Urinary bladder (tissue), 4 donors: ENCODE results near the gene ARHGAP45. TPM values are rescaled to one million over a fixed set of nuclear protein-coding genes. Genes with fewer than 3 reads are reported as not detected.

ENCODE experiments used
- DNase-seq: peaks from one replicate; pipeline ENCODE4 v3.0.0-alpha.2; 2015; ENCODE audit errors: extremely low spot score
- H3K27ac ChIP-seq: one replicate; pipeline ENCODE4 v1.5.1; 2013; ENCODE audit warnings: low read depth, mild to moderate bottlenecking, moderate library complexity
- H3K36me3 ChIP-seq: one replicate; pipeline ENCODE4 v1.6.1; 2013; ENCODE audit warnings: mild to moderate bottlenecking, moderate library complexity; ENCODE audit not compliant: insufficient read depth
- H3K4me1 ChIP-seq: one replicate; pipeline ENCODE4 v1.6.1; 2013; ENCODE audit warnings: mild to moderate bottlenecking, moderate library complexity; ENCODE audit not compliant: insufficient read depth
- H3K4me3 ChIP-seq: one replicate; pipeline ENCODE4 v1.5.1; 2013; ENCODE audit warnings: low read depth, low read length
- WGBS: extraction: QIAGEN DNeasy Blood & Tissue Kit; methylation state at CpG from one replicate; pipeline ENCODE4 v1.1.7; 2013; 5-methylcytosine and 5-hydroxymethylcytosine counted together
- polyA plus RNA-seq: library from polyadenylated mRNA; stranded (reverse); fragments of 200-250 nt; gene quantifications from one replicate; pipeline ENCODE4 v1.2.3, GENCODE V29; 2013
- total RNA-seq: library from RNA; depleted of rRNA; stranded (reverse); fragments of >200 nt; gene quantifications from one replicate; pipeline ENCODE4 v1.2.3, GENCODE V29; 2014
- donor health status: healthy with polysubstance abuse.
- donor health status: healthy.

Gene ARHGAP45
- total and polyA plus RNA-seq, 2 donors = 5.7 to 12.0 TPM

DNA sequence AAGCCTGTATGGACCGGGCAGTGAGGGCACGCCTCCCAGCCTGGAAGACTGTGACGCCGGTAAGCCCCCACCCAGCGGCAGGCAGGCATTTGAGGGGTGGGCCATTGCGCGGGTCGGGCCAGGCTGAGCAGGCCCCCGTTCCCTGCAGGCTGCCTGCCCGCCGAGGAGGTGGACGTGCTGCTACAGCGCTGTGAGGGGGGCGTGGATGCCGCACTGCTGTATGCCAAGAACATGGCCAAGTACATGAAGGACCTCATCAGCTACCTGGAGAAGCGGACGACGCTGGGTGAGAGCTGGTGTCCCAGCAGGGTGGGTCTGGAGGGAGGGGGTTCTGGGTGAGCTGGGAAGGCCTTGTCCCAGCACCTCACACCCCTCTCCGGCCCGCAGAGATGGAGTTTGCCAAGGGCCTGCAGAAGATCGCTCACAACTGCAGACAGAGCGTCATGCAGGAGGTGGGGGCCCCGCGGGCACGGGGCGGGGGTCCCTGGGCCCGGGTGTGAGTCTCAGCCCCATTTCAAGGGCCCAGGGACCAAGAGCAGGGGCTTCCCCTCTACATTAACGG, 7.1 kb downstream of the ARHGAP45 start:
- no peak for DNase-seq
- H3K27ac ChIP-seq = no peak overlapping the region
- 81% methylated on average over 28 of the region's 28 CpGs for WGBS
- peaks cover 1% of the 10 kb centered on the region for H3K4me1 ChIP-seq
- no peak overlapping the region for H3K4me3 ChIP-seq
- no peaks in the 10 kb centered on the region for H3K36me3 ChIP-seq

GRCh38 chr19:1074544-1075283, 7.7 kb downstream of the ARHGAP45 start:
- no peaks in the 10 kb centered on the region for H3K36me3 ChIP-seq
- peaks cover 1% of the 10 kb centered on the region for H3K4me1 ChIP-seq
- no peak overlapping the region for H3K27ac ChIP-seq
- 70% methylated on average over 54 of the region's 54 CpGs for WGBS
- no peak for DNase-seq
- H3K4me3 ChIP-seq = no peak overlapping the region

GRCh38 chr19:1076046-1076386, 9.0 kb downstream of the ARHGAP45 start:
- Histone ChIP-seq H3K36me3 (no peaks in the 10 kb centered on the region), H3K4me3 (no peak overlapping the region), H3K4me1 (peaks cover 1% of the 10 kb centered on the region), H3K27ac (no peak overlapping the region)
- no peak for DNase-seq
- 77% methylated on average over 4 of the region's 4 CpGs for WGBS

DNA sequence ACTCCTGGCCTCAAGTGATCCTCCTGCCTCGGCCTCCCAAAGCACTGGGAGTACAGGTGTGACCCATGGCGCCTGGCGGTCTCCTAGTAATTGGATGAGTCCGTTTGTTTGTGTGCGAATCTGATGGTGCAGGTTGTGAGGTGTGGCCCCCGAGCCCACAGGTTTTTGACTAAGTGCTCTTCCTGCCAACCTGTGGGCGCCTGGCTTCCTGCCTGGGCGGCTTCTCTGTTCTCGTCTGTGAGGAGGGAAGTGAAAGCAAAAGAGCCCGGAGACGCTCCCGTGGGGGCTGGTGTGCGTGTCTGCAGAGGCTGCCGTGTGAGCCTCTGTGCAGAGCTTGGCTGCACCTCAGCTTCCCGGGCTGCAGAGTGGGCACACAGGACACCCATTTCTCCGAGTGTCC, 10.0 kb downstream of the ARHGAP45 start:
- no peak for DNase-seq
- H3K4me1 ChIP-seq = no peaks in the 10 kb centered on the region
- H3K36me3 ChIP-seq = no peaks in the 10 kb centered on the region
- H3K27ac ChIP-seq = no peak overlapping the region
- no peak overlapping the region for H3K4me3 ChIP-seq
- 55% methylated on average over 16 of the region's 16 CpGs for WGBS

GRCh38 chr19:1079566-1080111, 12.7 kb downstream of the ARHGAP45 start:
- no peak overlapping the region for H3K27ac ChIP-seq
- H3K36me3 ChIP-seq = no peaks in the 10 kb centered on the region
- no peak for DNase-seq
- WGBS = 92% methylated on average over 45 of the region's 45 CpGs
- H3K4me1 ChIP-seq = peaks cover 2% of the 10 kb centered on the region
- H3K4me3 ChIP-seq = no peak overlapping the region

- H3K36me3 ChIP-seq = no peaks in the 10 kb centered on the region
- H3K4me3 ChIP-seq = no peak overlapping the region
- DNase-seq = no peak
- WGBS = 92% methylated on average over 50 of the region's 50 CpGs
- peaks cover 2% of the 10 kb centered on the region for H3K4me1 ChIP-seq
- no peak overlapping the region for H3K27ac ChIP-seq
These were observed 13.6 kb downstream of the ARHGAP45 start for GRCh38 chr19:1080360-1081161.

DNA sequence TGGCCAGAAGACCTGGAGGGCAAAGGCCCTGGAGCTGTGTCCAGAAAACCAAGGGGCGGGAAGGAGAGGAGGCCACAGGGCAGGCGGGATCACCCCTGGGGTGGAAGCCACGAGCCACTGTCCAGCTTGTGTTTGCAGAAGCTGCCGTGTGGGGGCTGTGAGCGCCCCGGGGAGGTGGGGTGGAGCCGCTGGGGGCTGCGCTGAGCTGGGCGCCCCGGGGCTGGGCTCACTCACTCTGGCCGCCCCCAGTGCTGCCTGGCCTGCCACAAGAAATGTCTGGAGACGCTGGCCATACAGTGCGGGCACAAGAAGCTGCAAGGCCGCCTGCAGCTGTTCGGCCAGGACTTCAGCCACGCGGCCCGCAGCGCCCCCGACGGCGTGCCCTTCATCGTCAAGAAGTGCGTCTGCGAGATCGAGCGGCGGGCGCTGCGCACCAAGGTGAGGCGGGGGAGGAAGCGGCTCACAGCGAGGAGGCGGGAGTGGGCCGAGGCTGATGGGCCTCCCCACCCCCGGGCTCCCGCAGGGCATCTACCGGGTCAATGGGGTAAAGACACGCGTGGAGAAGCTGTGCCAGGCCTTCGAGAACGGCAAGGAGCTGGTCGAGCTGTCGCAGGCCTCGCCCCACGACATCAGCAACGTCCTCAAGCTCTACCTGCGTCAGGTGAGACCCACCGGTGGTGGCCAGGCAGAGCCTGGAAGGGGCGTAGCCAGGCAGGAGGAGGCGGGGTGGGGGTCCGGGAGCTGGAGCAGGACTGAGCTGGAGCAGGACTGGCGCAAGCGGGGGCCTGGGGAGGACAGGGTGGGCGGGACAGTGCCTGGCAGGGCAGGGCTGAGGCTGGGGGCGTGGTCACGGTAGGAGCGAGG, 14.6 kb downstream of the ARHGAP45 start:
- Histone ChIP-seq H3K36me3 (no peaks in the 10 kb centered on the region), H3K4me1 (peaks cover 2% of the 10 kb centered on the region), H3K4me3 (no peak overlapping the region), H3K27ac (no peak overlapping the region)
- DNase-seq = no peak
- 70% methylated on average over 58 of the region's 58 CpGs for WGBS

DNA sequence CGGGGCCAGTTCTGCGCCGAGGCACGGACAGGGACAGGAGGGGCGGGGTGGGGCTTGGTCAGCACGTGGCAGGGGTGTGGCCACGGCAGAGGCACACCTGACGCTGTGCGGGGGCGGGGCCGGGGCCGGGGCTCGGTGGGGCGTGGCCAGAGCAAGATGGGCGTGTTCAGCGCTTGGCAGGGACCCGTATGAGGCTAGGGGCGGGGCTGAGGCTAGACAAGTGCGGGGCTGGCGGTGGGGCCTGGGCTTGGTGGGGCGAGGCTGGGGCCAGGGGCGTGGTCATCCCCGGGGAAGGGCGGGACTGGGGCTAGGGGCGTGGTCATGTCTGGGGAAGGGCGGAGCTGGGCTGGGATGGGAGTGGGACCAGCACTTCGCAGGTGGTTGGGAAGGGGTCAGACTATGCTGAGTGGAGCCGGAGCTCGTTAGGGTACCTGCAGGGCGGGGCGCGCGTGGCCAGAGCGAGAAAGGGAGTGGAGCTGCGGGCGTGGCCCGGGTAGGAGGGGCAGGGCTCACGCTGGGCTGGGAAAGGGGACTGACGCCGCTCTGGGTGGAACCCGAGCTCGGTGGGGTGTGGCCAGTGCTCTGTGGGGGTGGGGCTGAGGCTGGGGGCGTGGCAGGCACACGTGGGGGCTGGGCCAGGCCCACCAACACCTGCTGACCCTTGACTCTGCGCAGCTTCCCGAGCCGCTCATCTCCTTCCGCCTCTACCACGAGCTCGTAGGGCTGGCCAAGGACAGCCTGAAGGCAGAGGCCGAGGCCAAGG, 15.4 kb downstream of the ARHGAP45 start:
- Histone ChIP-seq H3K4me3 (peak overlapping the region; percentile 5), H3K27ac (no peak overlapping the region), H3K36me3 (no peaks in the 10 kb centered on the region), H3K4me1 (peaks cover 2% of the 10 kb centered on the region)
- DNase-seq = no peak
- WGBS = 31% methylated on average over 51 of the region's 51 CpGs

DNA sequence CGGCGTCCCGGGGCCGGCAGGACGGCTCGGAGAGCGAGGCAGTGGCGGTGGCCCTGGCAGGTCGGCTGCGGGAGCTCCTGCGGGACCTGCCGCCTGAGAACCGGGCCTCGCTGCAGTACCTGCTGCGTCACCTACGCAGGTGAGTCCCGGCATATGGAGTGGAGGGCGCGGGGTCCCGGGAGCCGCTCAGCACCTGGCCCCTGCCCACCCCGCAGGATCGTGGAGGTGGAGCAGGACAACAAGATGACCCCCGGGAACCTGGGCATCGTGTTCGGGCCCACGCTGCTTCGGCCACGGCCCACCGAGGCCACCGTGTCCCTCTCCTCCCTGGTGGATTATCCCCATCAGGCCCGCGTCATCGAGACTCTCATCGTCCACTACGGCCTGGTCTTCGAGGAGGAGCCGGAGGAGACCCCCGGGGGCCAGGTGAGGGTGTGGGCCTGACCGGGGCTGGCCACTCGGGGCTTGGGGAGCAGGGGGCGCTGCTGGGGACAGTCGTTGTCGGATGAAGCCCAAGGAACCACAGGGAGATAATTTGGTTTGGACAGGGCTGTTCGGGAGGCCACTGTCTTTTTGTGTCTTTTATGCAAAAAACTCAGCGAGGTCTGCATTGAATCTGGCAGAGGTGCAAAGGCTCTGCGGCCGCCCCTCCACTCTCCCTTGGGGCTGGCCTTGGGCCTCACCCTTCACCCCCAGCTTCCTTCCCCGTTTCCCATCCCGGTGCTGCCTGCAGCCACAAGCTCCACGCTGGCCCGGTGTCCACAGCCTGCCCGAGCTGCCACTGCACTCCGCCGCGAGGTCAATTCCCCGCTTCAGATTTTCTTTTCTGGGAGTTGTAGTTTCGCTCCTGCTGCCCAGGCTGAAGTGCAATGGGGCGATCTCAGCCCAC, 16.2 kb downstream of the ARHGAP45 start:
- no peaks in the 10 kb centered on the region for H3K36me3 ChIP-seq
- peaks cover 2% of the 10 kb centered on the region for H3K4me1 ChIP-seq
- DNase-seq = no peak
- H3K4me3 ChIP-seq = no peak overlapping the region
- 88% methylated on average over 59 of the region's 59 CpGs for WGBS
- no peak overlapping the region for H3K27ac ChIP-seq

DNA sequence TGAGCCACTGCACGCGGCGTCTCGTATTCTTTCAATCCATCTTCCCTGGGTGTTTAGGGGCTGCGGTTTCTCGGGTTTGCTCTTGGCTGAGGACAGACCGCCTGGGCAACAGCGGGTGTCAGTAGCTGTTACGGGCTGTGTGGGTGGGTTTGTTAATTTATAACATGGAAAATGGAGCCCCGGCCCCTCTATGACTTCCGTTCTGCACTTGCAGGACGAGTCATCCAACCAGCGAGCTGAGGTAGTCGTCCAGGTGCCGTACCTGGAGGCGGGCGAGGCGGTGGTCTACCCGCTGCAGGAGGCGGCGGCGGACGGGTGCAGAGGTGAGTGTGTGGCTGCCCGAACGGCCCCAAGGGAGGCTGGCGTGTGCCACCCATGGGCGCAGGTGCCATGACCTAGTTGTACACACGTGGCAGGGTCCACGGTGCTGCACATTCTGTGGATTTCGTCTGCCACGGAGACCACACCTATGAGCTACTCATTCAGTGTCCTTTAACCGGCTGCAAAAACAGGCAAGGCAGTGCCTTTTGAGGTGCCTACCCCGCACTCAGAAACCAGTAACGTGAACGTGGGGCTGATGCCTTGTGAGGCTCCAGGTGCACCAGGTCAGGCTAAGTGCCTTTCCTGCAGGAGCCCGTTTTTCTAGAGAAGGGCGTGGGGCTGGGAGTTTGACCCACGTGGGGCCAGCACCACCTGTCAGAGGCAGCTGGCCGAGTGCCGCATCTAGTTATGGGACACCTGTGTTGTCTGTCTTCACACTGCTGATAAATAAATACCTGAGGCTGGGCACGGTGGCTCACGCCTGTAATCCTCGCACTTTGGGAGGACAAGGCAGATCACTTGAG, 17.3 kb downstream of the ARHGAP45 start:
- Histone ChIP-seq H3K27ac (no peak overlapping the region), H3K4me1 (peaks cover 2% of the 10 kb centered on the region), H3K4me3 (no peak overlapping the region), H3K36me3 (no peaks in the 10 kb centered on the region)
- no peak for DNase-seq
- 85% methylated on average over 43 of the region's 43 CpGs for WGBS

DNA sequence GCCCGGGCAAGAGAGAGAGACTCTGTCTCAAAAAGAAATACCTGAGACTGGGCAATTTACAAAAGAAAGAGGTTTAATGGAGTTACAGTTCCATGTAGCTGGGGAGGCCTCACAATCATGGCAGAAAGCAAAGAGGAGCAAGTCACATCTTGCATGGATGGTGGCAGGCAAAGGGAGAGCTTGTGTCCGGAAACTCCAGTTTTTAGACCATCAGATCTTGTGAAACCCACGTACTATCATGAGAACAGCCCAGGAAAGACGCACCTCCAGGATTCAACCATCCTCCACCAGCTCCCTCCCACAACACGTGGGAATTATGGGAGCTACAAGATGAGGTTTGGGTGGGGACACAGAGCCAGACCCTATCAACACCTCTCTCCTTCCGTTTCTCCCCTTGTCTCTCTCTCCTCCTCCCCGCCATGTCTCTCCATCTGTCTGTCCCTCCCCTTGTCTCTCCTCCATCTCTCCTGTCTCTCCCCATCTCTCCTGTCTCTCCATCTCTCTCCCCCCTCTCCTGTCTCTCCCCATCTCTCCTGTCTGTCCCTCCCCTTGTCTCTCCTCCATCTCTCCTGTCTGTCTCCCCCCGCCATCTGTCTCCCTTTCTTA, 18.2 kb downstream of the ARHGAP45 start:
- WGBS = 59% methylated on average over 8 of the region's 8 CpGs
- no peak overlapping the region for H3K27ac ChIP-seq

More for the DNA sequence above, 18.2 kb downstream of the ARHGAP45 start:
- no peak for DNase-seq
- Histone ChIP-seq H3K4me3 (no peak overlapping the region), H3K4me1 (peaks cover 2% of the 10 kb centered on the region), H3K36me3 (no peaks in the 10 kb centered on the region)
